HepG2 (cell line): ENCODE data around the gene TSPAN17. TPM values are rescaled to one million over a fixed set of nuclear protein-coding genes. Genes with fewer than 3 reads are reported as not detected.
A peak's percentile ranks its signal among the peaks of the same experiment; 100 is the strongest.

Source experiments
- ATF5 ChIP-seq: sonication (generic); formaldehyde crosslinking; IDR thresholded peaks from 2 replicates; pipeline ENCODE4 v1.4.0; 2020; ENCODE audit warnings: mild to moderate bottlenecking, low read depth, missing genetic modification reagents
- ATF7 ChIP-seq, 2 experiments: fragments of 450-650 bp in 1 of 2; sonication (generic) in 1 of 2; formaldehyde crosslinking in 1 of 2; IDR thresholded peaks; 2 replicates each; pipeline versions ENCODE4 v1.4.0 to v1.6.1; 2016 to 2020; ENCODE audit warnings: antibody characterized with exemption in 1 of 2, mild to moderate bottlenecking in 1 of 2, missing genetic modification reagents in 1 of 2
- BCL6 ChIP-seq: IDR thresholded peaks from 2 replicates; pipeline ENCODE4 v1.6.1; 2016; ENCODE audit warnings: missing genetic modification reagents, missing compliant biosample characterization
- CEBPB ChIP-seq: IDR thresholded peaks from 2 replicates; pipeline ENCODE4 v1.6.1; 2011; ENCODE audit warnings: low read depth, low read length, improper control_type of control experiment, borderline replicate concordance
- ELF1 ChIP-seq: sonication (generic); formaldehyde crosslinking; IDR thresholded peaks from 2 replicates; pipeline ENCODE4 v1.4.0; 2020; ENCODE audit warnings: missing genetic modification reagents
- GATAD2A ChIP-seq: IDR thresholded peaks from 2 replicates; pipeline ENCODE4 v1.6.1; 2016
- HNF4A ChIP-seq: sonication (generic); formaldehyde crosslinking; IDR thresholded peaks from 2 replicates; pipeline ENCODE4 v1.4.0; 2020; ENCODE audit warnings: missing genetic modification reagents
- LBX2 ChIP-seq: sonication (generic); formaldehyde crosslinking; IDR thresholded peaks from 2 replicates; pipeline ENCODE4 v1.5.0; 2020; ENCODE audit warnings: missing genetic modification reagents, mild to moderate bottlenecking, borderline replicate concordance
- NR2F2 ChIP-seq: IDR thresholded peaks from 2 replicates; pipeline ENCODE4 v1.6.1; 2012; ENCODE audit warnings: low read depth, inconsistent platforms, borderline replicate concordance
- NRL ChIP-seq: sonication (generic); formaldehyde crosslinking; IDR thresholded peaks from 2 replicates; pipeline ENCODE4 v1.5.0; 2020; ENCODE audit warnings: missing genetic modification reagents, mild to moderate bottlenecking, moderate library complexity, borderline replicate concordance
- PAF1 ChIP-seq: IDR thresholded peaks from 2 replicates; pipeline ENCODE4 v1.6.1; 2016; ENCODE audit warnings: missing genetic modification reagents, missing compliant biosample characterization
- PAXIP1 ChIP-seq: sonication (generic); formaldehyde crosslinking; conservative IDR thresholded peaks from 2 replicates; pipeline ENCODE4 v1.4.0; 2020; ENCODE audit warnings: mild to moderate bottlenecking, missing genetic modification reagents, moderate library complexity
- RBM22 ChIP-seq: fragments of 200-400 bp; formaldehyde crosslinking; optimal IDR thresholded peaks from 2 replicates; pipeline ENCODE3; 2017; ENCODE audit warnings: mild to moderate bottlenecking, low read length, moderate library complexity
- RXRB ChIP-seq: IDR thresholded peaks from 2 replicates; pipeline ENCODE4 v1.6.1; 2016; ENCODE audit warnings: borderline replicate concordance, missing genetic modification reagents, missing compliant biosample characterization
- SIX4 ChIP-seq: sonication (generic); formaldehyde crosslinking; IDR thresholded peaks from 2 replicates; pipeline ENCODE4 v1.4.0; 2020; ENCODE audit warnings: missing genetic modification reagents
- SMAD3 ChIP-seq: sonication (generic); formaldehyde crosslinking; IDR thresholded peaks from 2 replicates; pipeline ENCODE4 v1.4.0; 2020; ENCODE audit warnings: missing genetic modification reagents
- SOX13 ChIP-seq, 3 experiments: fragments of 450-650 bp in 1 of 3; sonication (generic) in 1 of 3; formaldehyde crosslinking in 1 of 3; IDR thresholded peaks in 2 of 3; conservative IDR thresholded peaks in 1 of 3; 2 replicates each; pipeline versions ENCODE4 v1.5.0 to v1.6.1; 2016 to 2020; ENCODE audit warnings: antibody characterized with exemption in 1 of 3, mild to moderate bottlenecking in 1 of 3, missing compliant biosample characterization in 1 of 3, missing genetic modification reagents in 1 of 3, moderate library complexity in 1 of 3
- STAG1 ChIP-seq: sonication (generic); formaldehyde crosslinking; IDR thresholded peaks from 2 replicates; pipeline ENCODE4 v1.4.0; 2020; ENCODE audit warnings: missing genetic modification reagents
- ZIK1 ChIP-seq: sonication (generic); formaldehyde crosslinking; IDR thresholded peaks from 2 replicates; pipeline ENCODE4 v1.5.0; 2020; ENCODE audit warnings: mild to moderate bottlenecking, low read depth, missing genetic modification reagents, borderline replicate concordance
- ZNF576 ChIP-seq: sonication (generic); formaldehyde crosslinking; IDR thresholded peaks from 2 replicates; pipeline ENCODE4 v1.4.0; 2020; ENCODE audit warnings: mild to moderate bottlenecking, missing genetic modification reagents
- ZNF598 ChIP-seq: sonication (generic); formaldehyde crosslinking; IDR thresholded peaks from 2 replicates; pipeline ENCODE4 v1.5.1; 2020; ENCODE audit warnings: mild to moderate bottlenecking, missing genetic modification reagents, borderline replicate concordance
- ZNF83 ChIP-seq: sonication (generic); formaldehyde crosslinking; IDR thresholded peaks from 2 replicates; pipeline ENCODE4 v1.4.0; 2020; ENCODE audit warnings: missing genetic modification reagents, mild to moderate bottlenecking, borderline replicate concordance
- ZSCAN30 ChIP-seq: sonication (generic); formaldehyde crosslinking; IDR thresholded peaks from 2 replicates; pipeline ENCODE4 v1.5.0; 2020; ENCODE audit warnings: mild to moderate bottlenecking, missing genetic modification reagents
- polyA plus RNA-seq, 8 experiments: library from polyadenylated mRNA; depleted of rRNA in 3 of 8; stranded (reverse) in 7 of 8; unstranded in 1 of 8; fragments of >200 nt; fragmentation: Illumina TruSeq in 4 of 8; extraction: Trizol in 4 of 8; gene quantifications; 2 replicates each; pipeline versions ENCODE4 v1.2.1 to v1.2.3, GENCODE V29; 2011 to 2016; ENCODE audit warnings: low read depth in 4 of 8, missing spikeins in 1 of 8, mixed read lengths in 1 of 8; ENCODE audit not compliant: insufficient read depth in 1 of 8
- total RNA-seq, 5 experiments: library from RNA; depleted of rRNA; stranded (reverse); fragments of >200 nt; fragmentation: Illumina TruSeq; extraction: Trizol; gene quantifications; 2 replicates each; pipeline ENCODE4 v1.2.3, GENCODE V29; 2016; ENCODE audit warnings: low read depth in 1 of 5

Gene TSPAN17
- total and polyA plus RNA-seq, 2 of the 13 experiments (the other 11 are each of a cell fraction or from before 2014, with no cell fraction given), result 11.5 to 15.0 TPM

DNA sequence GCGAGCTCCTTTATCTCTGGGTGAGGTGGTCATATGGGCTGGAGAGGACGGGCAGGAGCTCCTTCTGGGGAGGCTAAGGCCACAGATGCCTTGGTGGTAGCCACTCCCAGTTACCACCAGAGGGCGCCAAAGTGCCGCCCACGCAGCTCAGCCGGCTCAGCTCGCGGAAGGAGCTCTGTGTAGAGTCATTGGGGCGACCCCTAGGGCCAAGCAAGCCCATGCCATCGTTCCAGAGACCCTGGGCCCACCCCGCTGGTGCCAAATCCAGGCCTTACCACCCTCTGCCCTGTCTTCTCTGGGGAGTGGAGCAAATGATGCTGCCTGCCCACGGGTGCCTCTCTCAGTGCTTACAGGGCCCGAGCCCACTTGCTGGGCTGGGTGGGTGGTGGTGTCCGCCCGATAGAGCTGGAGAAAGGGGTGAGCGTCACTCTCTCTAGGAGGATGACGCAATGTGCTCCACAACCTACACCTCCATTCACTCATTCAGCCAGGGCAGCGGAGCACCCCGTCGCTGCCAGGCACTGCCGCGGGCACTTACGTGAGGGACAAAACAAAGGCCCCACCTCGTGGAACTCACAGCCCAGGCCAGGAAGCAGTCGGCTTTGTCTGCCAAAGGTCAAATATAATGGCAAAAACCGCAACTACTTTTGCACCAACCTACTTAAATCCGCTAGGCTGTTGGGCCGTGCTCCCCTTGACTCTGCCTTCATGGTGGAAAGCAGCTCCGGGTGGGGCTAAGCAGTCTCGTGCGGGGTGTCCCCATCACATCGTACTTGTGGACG is 13.8 kb downstream of the TSPAN17 start (continued):
- no peak for TF ChIP-seq ATF5 (CRISPR knock-in tag)
- TF ChIP-seq ZNF598, result 0 out of 2 replicates have a peak, but pooled peaks have one; percentile 24
- no peak for TF ChIP-seq PAXIP1 (CRISPR knock-in tag)
- TF ChIP-seq ZSCAN30, result no peak
- TF ChIP-seq LBX2 (CRISPR knock-in tag), result peak; percentile 56; the same call in 1 of the 2 replicates
- peak; percentile 40; the same call in 1 of the 2 replicates for TF ChIP-seq GATAD2A (CRISPR knock-in tag)
- peak; percentile 57; the same call in 1 of the 2 replicates for TF ChIP-seq CEBPB
- no peak for TF ChIP-seq RXRB (CRISPR knock-in tag)
- peak; percentile 96 for TF ChIP-seq STAG1 (CRISPR knock-in tag)
- TF ChIP-seq SOX13 (IDR thresholded peaks at IDR 0.05), result no peak
- TF ChIP-seq SOX13 (CRISPR knock-in tag; conservative IDR thresholded peaks at IDR 0.05 in 1 of 2, IDR thresholded peaks at IDR 0.05 in 1 of 2), result peak in 1 of 2 experiments; percentile 12; a peak in 1 of 4 replicates
- TF ChIP-seq ZIK1, result no peak
- 0 out of 2 replicates have a peak, but pooled peaks have one; percentile 25 for TF ChIP-seq SMAD3 (CRISPR knock-in tag)
- TF ChIP-seq SIX4 (CRISPR knock-in tag), result no peak
- TF ChIP-seq PAF1 (CRISPR knock-in tag), result no peak
- no peak for TF ChIP-seq NR2F2
- TF ChIP-seq ZNF83 (CRISPR knock-in tag), result no peak
- TF ChIP-seq BCL6 (CRISPR knock-in tag), result no peak
- 0 out of 2 replicates have a peak, but pooled peaks have one; percentile 24 for TF ChIP-seq ELF1
- TF ChIP-seq NRL (CRISPR knock-in tag), result no peak
- no peak for TF ChIP-seq RBM22
- TF ChIP-seq ATF7 (IDR thresholded peaks at IDR 0.05), result peak; percentile 17; the same call in 1 of the 2 replicates
- TF ChIP-seq ATF7 (CRISPR knock-in tag; IDR thresholded peaks at IDR 0.05), result no peak
- TF ChIP-seq HNF4A (CRISPR knock-in tag), result no peak
- peak; percentile 52; the same call in 1 of the 2 replicates for TF ChIP-seq ZNF576 (CRISPR knock-in tag)
